GM12878 (cell line): ENCODE data around the gene CLMP. TPM values are rescaled to one million over a fixed set of nuclear protein-coding genes. Genes with fewer than 3 reads are reported as not detected.

Experiments used
- ATAC-seq: fragments of 200-7000 bp; cut with Tn5 transposase; 3 replicates; pipeline ENCODE4 v1.9.1; 2020; ENCODE audit warnings: mild to moderate bottlenecking, moderate library complexity
- BruUV-seq: library from RNA; stranded (reverse); fragments of 400-500 nt; replicated peaks from 2 replicates; lab custom pipeline; 2021; lab: Mats Ljungman, UMichigan
- CTCF ChIA-PET: fragments of 300-600 bp; sonication (Branson Sonifier 250); formaldehyde crosslinking; extraction: SDS; loops from one replicate; lab custom pipeline; 2021; ENCODE audit warnings: inconsistent platforms; lab: Yijun Ruan, JAX
- POLR2A ChIA-PET: fragments of 350-600 bp; formaldehyde crosslinking; extraction: SDS; loops from one replicate; lab custom pipeline; 2021; ENCODE audit warnings: inconsistent platforms; lab: Charles Lee
- RAD21 ChIA-PET: fragments of 300-600 bp; sonication (Branson Sonifier 250); formaldehyde crosslinking; loops from one replicate; lab custom pipeline; 2023; ENCODE audit warnings: antibody characterized with exemption; ENCODE audit not compliant: unreplicated experiment; lab: Charles Lee
- SMC1A ChIA-PET: fragments of 300-600 bp; sonication (Branson Sonifier 250); formaldehyde crosslinking; loops from one replicate; lab custom pipeline; 2023; ENCODE audit not compliant: unreplicated experiment, uncharacterized antibody; lab: Charles Lee
- DNase-seq: peaks from one replicate; pipeline ENCODE4 v3.0.0-alpha.2; 2011; ENCODE audit warnings: low read depth, low spot score
- FAIRE-seq: peaks from 3 replicates; lab custom pipeline; 2011; peaks lifted over from hg19 to GRCh38; lab: Jason Lieb, UNC
- H2AFZ ChIP-seq: 2 replicates; pipeline ENCODE4 v1.6.0; 2011; ENCODE audit warnings: low read depth, low read length, control low read depth; ENCODE audit not compliant: control insufficient read depth
- H3K27ac ChIP-seq: 2 replicates; pipeline ENCODE4 v1.5.1; 2011; ENCODE audit warnings: control low read depth; ENCODE audit not compliant: control insufficient read depth, insufficient read depth
- H3K27me3 ChIP-seq, 2 experiments: replicated peaks in 1 of 2; 2 replicates each; pipeline versions ENCODE4 v1.6.0 to v1.6.1; 2011; ENCODE audit warnings: low read length in 1 of 2; ENCODE audit not compliant: control insufficient read depth in 2 of 2, insufficient read depth in 2 of 2
- H3K36me3 ChIP-seq, 2 experiments: 2 replicates each; pipeline ENCODE4 v1.5.1; 2011; ENCODE audit warnings: low read length in 1 of 2; ENCODE audit not compliant: control insufficient read depth in 2 of 2, insufficient read depth in 2 of 2
- H3K4me1 ChIP-seq: 2 replicates; pipeline ENCODE4 v1.6.1; 2011; ENCODE audit warnings: mild to moderate bottlenecking, low read length, moderate library complexity, mixed read lengths; ENCODE audit not compliant: control insufficient read depth, insufficient read depth
- H3K4me2 ChIP-seq: 2 replicates; pipeline ENCODE4 v1.6.0; 2011; ENCODE audit warnings: control low read depth; ENCODE audit not compliant: control insufficient read depth, insufficient read depth
- H3K4me3 ChIP-seq: fragments of 200-600 bp; sonication (generic); 2 replicates; pipeline ENCODE4 v1.5.1; 2016
- H3K79me2 ChIP-seq: 2 replicates; pipeline ENCODE4 v1.6.0; 2011; ENCODE audit warnings: low read length; ENCODE audit not compliant: control insufficient read depth, insufficient read depth
- H3K9ac ChIP-seq: 2 replicates; pipeline ENCODE4 v1.8.0; 2011; ENCODE audit warnings: low read length, control low read depth, mixed read lengths; ENCODE audit not compliant: control insufficient read depth, insufficient read depth
- H3K9me3 ChIP-seq: replicated peaks from 3 replicates; pipeline ENCODE4 v1.5.1; 2011; ENCODE audit warnings: mild to moderate bottlenecking, low read length; ENCODE audit not compliant: control insufficient read depth, insufficient read depth
- H4K20me1 ChIP-seq: 2 replicates; pipeline ENCODE4 v1.6.0; 2011; ENCODE audit not compliant: control insufficient read depth, insufficient read depth
- CHD2 ChIP-seq: IDR thresholded peaks from 2 replicates; pipeline ENCODE4 v1.6.1; 2011; ENCODE audit warnings: low read depth, low read length, improper control_type of control experiment, borderline replicate concordance
- DPF2 ChIP-seq: fragments of 450-650 bp; IDR thresholded peaks from 2 replicates; pipeline ENCODE4 v1.6.1; 2017; ENCODE audit warnings: mild to moderate bottlenecking
- EP300 ChIP-seq, 2 experiments: fragments of 150-350 bp in 1 of 2; IDR thresholded peaks; 2 replicates each; pipeline ENCODE4 v1.6.1; 2011 to 2012; ENCODE audit warnings: low read depth in 2 of 2, low read length in 2 of 2, borderline replicate concordance in 1 of 2, improper control_type of control experiment in 1 of 2, inconsistent platforms in 1 of 2; ENCODE audit not compliant: control insufficient read depth in 1 of 2
- MYB ChIP-seq: fragments of 150-350 bp; IDR thresholded peaks from 2 replicates; pipeline ENCODE4 v1.6.1; 2014; ENCODE audit warnings: mild to moderate bottlenecking, low read depth, low read length, borderline replicate concordance
- POU2F2 ChIP-seq: IDR thresholded peaks from 3 replicates; pipeline ENCODE4 v1.6.1; 2011; ENCODE audit warnings: low read depth, mild to moderate bottlenecking, low read length, borderline replicate concordance
- SMARCA5 ChIP-seq: fragments of 450-650 bp; IDR thresholded peaks from 2 replicates; pipeline ENCODE4 v1.6.1; 2017; ENCODE audit warnings: mild to moderate bottlenecking
- SUPT20H ChIP-seq: IDR thresholded peaks from 2 replicates; pipeline ENCODE4 v1.6.1; 2011; ENCODE audit warnings: low read depth, mild to moderate bottlenecking, low read length, moderate library complexity, borderline replicate concordance; ENCODE audit not compliant: control insufficient read depth
- TBL1XR1 ChIP-seq: IDR thresholded peaks from 2 replicates; pipeline ENCODE4 v1.6.1; 2012; ENCODE audit warnings: low read depth, low read length, improper control_type of control experiment
- WGBS: methylation state at CpG from one replicate; pipeline ENCODE4 v1.1.6; 2016; ENCODE audit warnings: low lambda C conversion rate; ENCODE audit not compliant: insufficient replicate concordance, insufficient coverage; ENCODE audit errors: missing lambda C conversion rate; 5-methylcytosine and 5-hydroxymethylcytosine counted together
- in situ Hi-C: fragments of 300-500 bp; cut with MboI; formaldehyde crosslinking; loops from 9 replicates; pipeline ENCODE4 v1.14.3; 2018; ENCODE audit warnings: mixed read lengths
- intact Hi-C: fragments of 100-400 bp; cut with micrococcal nuclease; formaldehyde crosslinking; loops from one replicate; pipeline ENCODE4 v1.14.2; 2022; ENCODE audit not compliant: unreplicated experiment
- polyA plus RNA-seq, 11 experiments: library from polyadenylated mRNA; depleted of rRNA in 4 of 11; unstranded in 6 of 11; stranded (reverse) in 5 of 11; fragments of >200 nt; fragmentation: Nextera tagmentation in 4 of 11; fragmentation: Illumina TruSeq in 1 of 11; extraction: Ambion mirVana in 4 of 11; extraction: Trizol in 1 of 11; gene quantifications; 1 replicate in 1 of 11; 2 replicates in 10 of 11; pipeline versions ENCODE4 v1.2.1 to v1.2.3, GENCODE V29; 2011 to 2016; ENCODE audit warnings: inconsistent platforms in 2 of 11, missing spikeins in 2 of 11, low read depth in 1 of 11
- total RNA-seq, 4 experiments: library from RNA; depleted of rRNA in 3 of 4; stranded (reverse); fragments of >200 nt in 3 of 4; fragmentation: Illumina TruSeq in 1 of 4; extraction: Trizol in 1 of 4; gene quantifications; 2 replicates each; pipeline versions ENCODE4 v1.2.1 to v1.2.3, GENCODE V29; 2013 to 2021
- TF ChIP-seq, protein P1 (sequence below), 3 experiments: IDR thresholded peaks in 2 of 3; conservative IDR thresholded peaks in 1 of 3; 2 replicates each; pipeline ENCODE4 v1.5.1; 2011; ENCODE audit warnings: low read depth in 3 of 3, low read length in 3 of 3, mild to moderate bottlenecking in 3 of 3, control low read depth in 2 of 3, moderate library complexity in 2 of 3, inconsistent platforms in 1 of 3, mixed read lengths in 1 of 3; ENCODE audit not compliant: control insufficient read depth in 2 of 3, insufficient read depth in 1 of 3; ENCODE audit errors: extremely low read depth in 1 of 3

Gene CLMP
- total and polyA plus RNA-seq, 10 of the 15 experiments (the other 5 are each of a cell fraction or from before 2014, with no cell fraction given): 0.01 to 0.71 (median 0.20) TPM; not detected in 4

GRCh38 chr11:123187665-123188507 lies 7.2 kb downstream of the CLMP start:
- no peak for TF ChIP-seq MYB
- TF ChIP-seq SMARCA5: no peak
- no peak for TF ChIP-seq SUPT20H
- TF ChIP-seq, protein P1, sequence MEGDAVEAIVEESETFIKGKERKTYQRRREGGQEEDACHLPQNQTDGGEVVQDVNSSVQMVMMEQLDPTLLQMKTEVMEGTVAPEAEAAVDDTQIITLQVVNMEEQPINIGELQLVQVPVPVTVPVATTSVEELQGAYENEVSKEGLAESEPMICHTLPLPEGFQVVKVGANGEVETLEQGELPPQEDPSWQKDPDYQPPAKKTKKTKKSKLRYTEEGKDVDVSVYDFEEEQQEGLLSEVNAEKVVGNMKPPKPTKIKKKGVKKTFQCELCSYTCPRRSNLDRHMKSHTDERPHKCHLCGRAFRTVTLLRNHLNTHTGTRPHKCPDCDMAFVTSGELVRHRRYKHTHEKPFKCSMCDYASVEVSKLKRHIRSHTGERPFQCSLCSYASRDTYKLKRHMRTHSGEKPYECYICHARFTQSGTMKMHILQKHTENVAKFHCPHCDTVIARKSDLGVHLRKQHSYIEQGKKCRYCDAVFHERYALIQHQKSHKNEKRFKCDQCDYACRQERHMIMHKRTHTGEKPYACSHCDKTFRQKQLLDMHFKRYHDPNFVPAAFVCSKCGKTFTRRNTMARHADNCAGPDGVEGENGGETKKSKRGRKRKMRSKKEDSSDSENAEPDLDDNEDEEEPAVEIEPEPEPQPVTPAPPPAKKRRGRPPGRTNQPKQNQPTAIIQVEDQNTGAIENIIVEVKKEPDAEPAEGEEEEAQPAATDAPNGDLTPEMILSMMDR (IDR thresholded peaks at IDR 0.05 in 2 of 3, conservative IDR thresholded peaks at IDR 0.05 in 1 of 3; ENCODE audit: control insufficient read depth in 2 of 3, extremely low read depth in 1 of 3, insufficient read depth in 1 of 3, low read depth in 3 of 3, low read length in 3 of 3): no peak
- TF ChIP-seq CHD2: no peak
- no peak for TF ChIP-seq TBL1XR1
- no peak for TF ChIP-seq EP300 (IDR thresholded peaks at IDR 0.05; ENCODE audit: borderline replicate concordance in 1 of 2, control insufficient read depth in 1 of 2, low read depth in 2 of 2, low read length in 2 of 2)
- no peak for TF ChIP-seq DPF2
- TF ChIP-seq POU2F2: no peak
- no peaks in the 10 kb centered on the region; the same call in 2 of the 3 replicates for H3K9me3 ChIP-seq
- peaks cover 5 to 8% of the 10 kb centered on the region in 2 experiments; a peak in 3 of 4 replicates for H3K27me3 ChIP-seq
- FAIRE-seq (no peak), ATAC-seq (no peak), DNase-seq (no peak)
- H3K4me2 ChIP-seq: no peak overlapping the region
- ChIA-PET SMC1A (interaction anchor here (1.1 kb wide), 1 partner anchor 59 kb away, joined by 3 read pairs; no protein-coding TSS in a partner anchor), RAD21 (no interaction called here), POLR2A (no interaction called here), CTCF (interaction anchor here (0.6 to 1.5 kb wide), 3 partner anchors 25 to 1480 kb away, joined by 3 to 5 read pairs (median 3); no protein-coding TSS in a partner anchor)
- H3K4me1 ChIP-seq: no peaks in the 10 kb centered on the region
- no peaks in the 10 kb centered on the region for H4K20me1 ChIP-seq
- no peak overlapping the region for H3K4me3 ChIP-seq
- no peaks in the 10 kb centered on the region for H3K79me2 ChIP-seq
- H2AFZ ChIP-seq: no peak overlapping the region
- intact Hi-C loops (no loop called here), in situ Hi-C loops (no loop called here)
- WGBS: 32% methylated on average over 15 of the region's 17 CpGs
- H3K9ac ChIP-seq: no peak overlapping the region
- no peaks in the 10 kb centered on the region for H3K36me3 ChIP-seq
- no TSS peak for BruUV-seq
- H3K27ac ChIP-seq: no peak overlapping the region
